HepG2 (cell line): Measurements from ENCODE around the gene FAM20A. TPM values are rescaled to one million over a fixed set of nuclear protein-coding genes. Genes with fewer than 3 reads are reported as not detected.

Experiments
- ATF4 ChIP-seq, 2 experiments: fragments of 450-650 bp in 1 of 2; sonication (generic) in 1 of 2; formaldehyde crosslinking; IDR thresholded peaks; 2 replicates each; pipeline versions ENCODE4 v1.5.0 to v1.8.0; 2020 to 2022; ENCODE audit warnings: mild to moderate bottlenecking in 1 of 2, missing genetic modification reagents in 1 of 2
- MBD4 ChIP-seq: IDR thresholded peaks from 2 replicates; pipeline ENCODE4 v1.6.1; 2012; ENCODE audit warnings: low read length, inconsistent platforms, borderline replicate concordance
- PHF5A ChIP-seq: IDR thresholded peaks from one replicate; pipeline ENCODE4 v1.6.1; 2018; ENCODE audit warnings: low read depth, missing genetic modification reagents; ENCODE audit not compliant: unreplicated experiment
- SMARCC2 ChIP-seq: fragments of 450-650 bp; IDR thresholded peaks from 2 replicates; pipeline ENCODE4 v1.6.1; 2017; ENCODE audit warnings: antibody characterized with exemption, mild to moderate bottlenecking
- THAP7 ChIP-seq: sonication (generic); formaldehyde crosslinking; IDR thresholded peaks from 2 replicates; pipeline ENCODE4 v1.8.1; 2023; ENCODE audit warnings: mild to moderate bottlenecking, missing genetic modification reagents
- ZBTB40 ChIP-seq, 2 experiments: fragments of 450-650 bp in 1 of 2; sonication (generic) in 1 of 2; formaldehyde crosslinking in 1 of 2; IDR thresholded peaks; 2 replicates each; pipeline versions ENCODE4 v1.6.1 to v1.8.0; 2016 to 2022; ENCODE audit warnings: antibody characterized with exemption in 1 of 2, mild to moderate bottlenecking in 1 of 2, missing genetic modification reagents in 1 of 2
- ZFP91 ChIP-seq: sonication (generic); formaldehyde crosslinking; IDR thresholded peaks from 2 replicates; pipeline ENCODE4 v1.9.0; 2022; ENCODE audit warnings: missing genetic modification reagents, mild to moderate bottlenecking, borderline replicate concordance
- polyA plus RNA-seq, 8 experiments: library from polyadenylated mRNA; depleted of rRNA in 3 of 8; stranded (reverse) in 7 of 8; unstranded in 1 of 8; fragments of >200 nt; fragmentation: Illumina TruSeq in 4 of 8; extraction: Trizol in 4 of 8; gene quantifications; 2 replicates each; pipeline versions ENCODE4 v1.2.1 to v1.2.3, GENCODE V29; 2011 to 2016; ENCODE audit warnings: low read depth in 4 of 8, missing spikeins in 1 of 8, mixed read lengths in 1 of 8; ENCODE audit not compliant: insufficient read depth in 1 of 8
- total RNA-seq, 5 experiments: library from RNA; depleted of rRNA; stranded (reverse); fragments of >200 nt; fragmentation: Illumina TruSeq; extraction: Trizol; gene quantifications; 2 replicates each; pipeline ENCODE4 v1.2.3, GENCODE V29; 2016; ENCODE audit warnings: low read depth in 1 of 5

Gene FAM20A
- total and polyA plus RNA-seq, 2 of the 13 experiments (the other 11 are each of a cell fraction or from before 2014, with no cell fraction given): 9.3 to 20.7 TPM

GRCh38 chr17:68518063-68518815, 82.9 kb downstream of the FAM20A start (continued):
- TF ChIP-seq ZBTB40 (IDR thresholded peaks at IDR 0.05) (no peak), ZBTB40 (CRISPR knock-in tag; IDR thresholded peaks at IDR 0.05) (0 out of 2 replicates have a peak, but pooled peaks have one; percentile 32), MBD4 (no peak), PHF5A (CRISPR knock-in tag) (no peak), ZFP91 (0 out of 2 replicates have a peak, but pooled peaks have one; percentile 12), THAP7 (CRISPR knock-in tag) (no peak), ATF4 (CRISPR knock-in tag; IDR thresholded peaks at IDR 0.05) (no peak), SMARCC2 (no peak)
- TF ChIP-seq, all 625 proteins: peak for 10
